ENCODE data around the gene CCL19.

CCL19 gene

GRCh38 chr9:34664281-34665066 lies 26.6 kb downstream of the CCL19 start:
- H3K27me3 Mint-ChIP-seq: no peaks in the 10 kb centered on the region
- H3K4me3 Mint-ChIP-seq: peak overlapping the region; percentile 79 to 86
- H3K36me3 Mint-ChIP-seq (ENCODE audit: insufficient read depth): peaks cover 9% of the 10 kb centered on the region
- peak overlapping the region; percentile 71 to 96 for H3K27ac Mint-ChIP-seq
- H3K4me1 Mint-ChIP-seq (ENCODE audit: low read depth in 2 of 2): peaks cover 34 to 37% of the 10 kb centered on the region in 2 donors
- ATAC-seq (replicated peaks) (peak; percentile 46), DNase-seq (peak; percentile 73 to 80 (median 75))
- peaks cover 0 to 3% of the 10 kb centered on the region in 2 donors for H3K9me3 Mint-ChIP-seq

- Mint-ChIP-seq H3K36me3 (ENCODE audit: insufficient read depth) (peaks cover 9% of the 10 kb centered on the region), H3K9me3 (no peaks in the 10 kb centered on the region), H3K4me1 (ENCODE audit: low read depth in 2 of 2) (peaks cover 34 to 37% of the 10 kb centered on the region in 2 donors), H3K27ac (peak overlapping the region; percentile 71 to 96), H3K27me3 (no peaks in the 10 kb centered on the region), H3K4me3 (peak overlapping the region; percentile 23 to 86)
- ATAC-seq (replicated peaks) (no peak), DNase-seq (no peak)
Observed at GRCh38 chr9:34663303-34663605, 27.8 kb downstream of the CCL19 start.

GRCh38 chr9:34662526-34663302 lies 28.4 kb downstream of the CCL19 start, which contains the start of gene CCL27:
Gene CCL27 (minus strand): TSS chr9:34662657. CDS start chr9:34662633, 24 bp downstream.
- no peaks in the 10 kb centered on the region for H3K27me3 Mint-ChIP-seq
- ATAC-seq (replicated peaks): no peak
- H3K4me1 Mint-ChIP-seq (ENCODE audit: low read depth in 2 of 2): peaks cover 34 to 35% of the 10 kb centered on the region in 2 donors
- H3K27ac Mint-ChIP-seq: peak within 1 kb of the TSS; percentile 71 to 96
- no peaks in the 10 kb centered on the region for H3K9me3 Mint-ChIP-seq
- H3K36me3 Mint-ChIP-seq (ENCODE audit: insufficient read depth): peaks cover 9% of the 10 kb centered on the region
- no peak for DNase-seq
- peak within 1 kb of the TSS; percentile 23 to 86 for H3K4me3 Mint-ChIP-seq

- ATAC-seq (replicated peaks): no peak
- Mint-ChIP-seq H3K4me3 (no peak overlapping the region), H3K4me1 (ENCODE audit: low read depth in 2 of 2) (peaks cover 22 to 26% of the 10 kb centered on the region in 2 donors), H3K9me3 (no peaks in the 10 kb centered on the region), H3K27me3 (no peaks in the 10 kb centered on the region), H3K27ac (no peak overlapping the region), H3K36me3 (ENCODE audit: insufficient read depth) (no peaks in the 10 kb centered on the region)
- DNase-seq: no peak
Observed at GRCh38 chr9:34659592-34660253, 31.4 kb downstream of the CCL19 start.

GRCh38 chr9:34658461-34658860 lies 32.6 kb downstream of the CCL19 start:
- DNase-seq (no peak), ATAC-seq (replicated peaks) (no peak)

GRCh38 chr9:34656992-34657391 lies 34.1 kb downstream of the CCL19 start:
- Mint-ChIP-seq H3K4me1 (ENCODE audit: low read depth in 2 of 2) (peaks cover 16 to 18% of the 10 kb centered on the region in 2 donors), H3K27ac (no peak overlapping the region), H3K9me3 (no peaks in the 10 kb centered on the region), H3K4me3 (no peak overlapping the region), H3K27me3 (no peaks in the 10 kb centered on the region), H3K36me3 (ENCODE audit: insufficient read depth) (no peaks in the 10 kb centered on the region)
- DNase-seq (no peak), ATAC-seq (replicated peaks) (no peak)

More at GRCh38 chr9:34658461-34658860, 32.6 kb downstream of the CCL19 start:
- Mint-ChIP-seq H3K36me3 (ENCODE audit: insufficient read depth) (no peaks in the 10 kb centered on the region), H3K9me3 (no peaks in the 10 kb centered on the region), H3K4me1 (ENCODE audit: low read depth in 2 of 2) (peaks cover 15 to 16% of the 10 kb centered on the region in 2 donors), H3K27me3 (no peaks in the 10 kb centered on the region), H3K27ac (no peak overlapping the region), H3K4me3 (no peak overlapping the region)

GRCh38 chr9:34655394-34655793 lies 35.7 kb downstream of the CCL19 start:
- Mint-ChIP-seq H3K36me3 (ENCODE audit: insufficient read depth) (peaks cover 6% of the 10 kb centered on the region), H3K27me3 (no peaks in the 10 kb centered on the region), H3K4me3 (no peak overlapping the region), H3K9me3 (no peaks in the 10 kb centered on the region), H3K4me1 (ENCODE audit: low read depth in 2 of 2) (peaks cover 15 to 18% of the 10 kb centered on the region in 2 donors), H3K27ac (no peak overlapping the region)
- DNase-seq (no peak), ATAC-seq (replicated peaks) (no peak)

GRCh38 chr9:34654323-34655051 lies 36.6 kb downstream of the CCL19 start:
- peaks cover 15 to 21% of the 10 kb centered on the region in 2 donors for H3K4me1 Mint-ChIP-seq (ENCODE audit: low read depth in 2 of 2)
- peak overlapping the region in 1 of 2 donors; percentile 5 for H3K27ac Mint-ChIP-seq
- no peak for DNase-seq
- H3K36me3 Mint-ChIP-seq (ENCODE audit: insufficient read depth): peaks cover 15% of the 10 kb centered on the region
- H3K27me3 Mint-ChIP-seq: no peaks in the 10 kb centered on the region
- no peak for ATAC-seq (replicated peaks)
- H3K4me3 Mint-ChIP-seq: no peak overlapping the region
- H3K9me3 Mint-ChIP-seq: no peaks in the 10 kb centered on the region

GRCh38 chr9:34653151-34654072 lies 37.7 kb downstream of the CCL19 start:
- H3K27ac Mint-ChIP-seq: peak overlapping the region; percentile 5 to 26
- ATAC-seq (replicated peaks) (no peak), DNase-seq (no peak)
- no peaks in the 10 kb centered on the region for H3K9me3 Mint-ChIP-seq
- no peak overlapping the region for H3K4me3 Mint-ChIP-seq
- peaks cover 26% of the 10 kb centered on the region for H3K36me3 Mint-ChIP-seq (ENCODE audit: insufficient read depth)
- no peaks in the 10 kb centered on the region for H3K27me3 Mint-ChIP-seq
- H3K4me1 Mint-ChIP-seq (ENCODE audit: low read depth in 2 of 2): peaks cover 23 to 28% of the 10 kb centered on the region in 2 donors

GRCh38 chr9:34652602-34653000 lies 38.5 kb downstream of the CCL19 start:
- ATAC-seq (replicated peaks) (no peak), DNase-seq (no peak)
- peaks cover 31 to 36% of the 10 kb centered on the region in 2 donors for H3K4me1 Mint-ChIP-seq (ENCODE audit: low read depth in 2 of 2)
- peak overlapping the region in 1 of 2 donors; percentile 0 for H3K4me3 Mint-ChIP-seq
- peak overlapping the region in 1 of 2 donors; percentile 26 for H3K27ac Mint-ChIP-seq
- H3K9me3 Mint-ChIP-seq: no peaks in the 10 kb centered on the region
- H3K36me3 Mint-ChIP-seq (ENCODE audit: insufficient read depth): peaks cover 31% of the 10 kb centered on the region
- H3K27me3 Mint-ChIP-seq: no peaks in the 10 kb centered on the region

- Mint-ChIP-seq H3K27me3 (no peaks in the 10 kb centered on the region), H3K9me3 (no peaks in the 10 kb centered on the region), H3K36me3 (ENCODE audit: insufficient read depth) (peaks cover 32% of the 10 kb centered on the region), H3K4me3 (peak within 1 kb of the TSS in 1 of 2 donors; percentile 0), H3K4me1 (ENCODE audit: low read depth in 2 of 2) (peaks cover 37 to 42% of the 10 kb centered on the region in 2 donors), H3K27ac (peak within 1 kb of the TSS; percentile 5 to 26)
- ATAC-seq (replicated peaks) (peak; percentile 29), DNase-seq (no peak)
Observed at GRCh38 chr9:34651876-34652601, 39.0 kb downstream of the CCL19 start, which contains the start of gene IL11RA. Gene IL11RA (plus strand): TSS chr9:34652185. CDS start chr9:34655218, 3,033 bp downstream.

All from effector memory CD8-positive, alpha-beta T cell (primary cell).